H9 (cell line): Measurements from ENCODE around the gene PRKAG3. TPM values are rescaled to one million over a fixed set of nuclear protein-coding genes. Genes with fewer than 3 reads are reported as not detected.

Experiments
- DNase-seq: peaks from one replicate; pipeline ENCODE4 v3.0.0-alpha.2; 2017
- H2AFZ ChIP-seq: one replicate; pipeline ENCODE4 v1.6.1; 2013; ENCODE audit warnings: mild to moderate bottlenecking, low read length, control low read depth, moderate library complexity
- H2AK5ac ChIP-seq: 2 replicates; pipeline ENCODE4 v1.6.1; 2013; ENCODE audit warnings: low read length, control low read depth, mixed read lengths; ENCODE audit not compliant: insufficient read length
- H2BK120ac ChIP-seq: one replicate; pipeline ENCODE4 v1.6.1; 2013; ENCODE audit warnings: low read depth, mild to moderate bottlenecking, low read length, control low read depth, inconsistent platforms; ENCODE audit not compliant: poor library complexity, severe bottlenecking
- H2BK12ac ChIP-seq: 2 replicates; pipeline ENCODE4 v1.6.1; 2013; ENCODE audit warnings: low read length, control low read depth, mixed read lengths, low read depth; ENCODE audit not compliant: insufficient read length
- H2BK15ac ChIP-seq: 2 replicates; pipeline ENCODE4 v1.6.1; 2013; ENCODE audit warnings: low read depth, low read length, control low read depth
- H2BK20ac ChIP-seq: one replicate; pipeline ENCODE4 v1.6.1; 2013; ENCODE audit warnings: low read depth, mild to moderate bottlenecking, low read length, control low read depth, inconsistent platforms; ENCODE audit not compliant: poor library complexity, severe bottlenecking
- H2BK5ac ChIP-seq: 2 replicates; pipeline ENCODE4 v1.6.1; 2013; ENCODE audit warnings: low read length, control low read depth, mixed read lengths; ENCODE audit not compliant: insufficient read length
- H3K14ac ChIP-seq: 2 replicates; pipeline ENCODE4 v1.6.1; 2013; ENCODE audit warnings: low read length, control low read depth; ENCODE audit not compliant: insufficient read depth
- H3K18ac ChIP-seq: 2 replicates; pipeline ENCODE4 v1.6.1; 2013; ENCODE audit warnings: low read depth, mild to moderate bottlenecking, mixed read lengths, low read length, control low read depth; ENCODE audit not compliant: insufficient read length
- H3K23ac ChIP-seq: 2 replicates; pipeline ENCODE4 v1.6.1; 2013; ENCODE audit warnings: low read length, control low read depth, mixed read lengths, low read depth; ENCODE audit not compliant: insufficient read length
- H3K23me2 ChIP-seq: 2 replicates; pipeline ENCODE4 v1.6.1; 2013; ENCODE audit warnings: low read depth, mild to moderate bottlenecking, mixed read lengths, low read length, control low read depth; ENCODE audit not compliant: insufficient read length, poor library complexity, severe bottlenecking
- H3K27ac ChIP-seq: 2 replicates; pipeline ENCODE4 v1.5.1; 2013; ENCODE audit warnings: low read length, control low read depth, mixed read lengths, low read depth; ENCODE audit not compliant: insufficient read length
- H3K27me3 ChIP-seq: 2 replicates; pipeline ENCODE4 v1.6.1; 2013; ENCODE audit warnings: low read length, control low read depth, inconsistent platforms; ENCODE audit not compliant: insufficient read depth
- H3K4ac ChIP-seq: 2 replicates; pipeline ENCODE4 v1.6.1; 2013; ENCODE audit warnings: low read depth, mild to moderate bottlenecking, control low read depth, inconsistent platforms, low read length, moderate library complexity
- H3K4me1 ChIP-seq: 2 replicates; pipeline ENCODE4 v1.6.1; 2013; ENCODE audit warnings: low read length, control low read depth, inconsistent platforms; ENCODE audit not compliant: insufficient read depth
- H3K4me2 ChIP-seq: 2 replicates; pipeline ENCODE4 v1.6.1; 2013; ENCODE audit warnings: low read length, control low read depth, mixed read lengths; ENCODE audit not compliant: insufficient read length, insufficient read depth
- H3K56ac ChIP-seq: 2 replicates; pipeline ENCODE4 v1.6.1; 2013; ENCODE audit warnings: low read depth, mild to moderate bottlenecking, mixed read lengths, low read length, control low read depth; ENCODE audit not compliant: insufficient read length
- H3K79me1 ChIP-seq: 2 replicates; pipeline ENCODE4 v1.6.1; 2013; ENCODE audit warnings: low read depth, mild to moderate bottlenecking, moderate library complexity, low read length, control low read depth, inconsistent platforms; ENCODE audit not compliant: insufficient read depth, poor library complexity, severe bottlenecking
- H3K79me2 ChIP-seq: 2 replicates; pipeline ENCODE4 v1.6.1; 2013; ENCODE audit warnings: low read length, control low read depth, inconsistent platforms; ENCODE audit not compliant: insufficient read depth
- H3K9ac ChIP-seq: 2 replicates; pipeline ENCODE4 v1.6.1; 2013; ENCODE audit warnings: low read length, control low read depth, mixed read lengths; ENCODE audit not compliant: insufficient read length; ENCODE audit errors: extremely low read depth
- H3K9me3 ChIP-seq: one replicate; pipeline ENCODE4 v1.6.1; 2013; ENCODE audit warnings: low read depth, low read length, inconsistent platforms; ENCODE audit not compliant: control insufficient read depth
- H3T11ph ChIP-seq: one replicate; pipeline ENCODE4 v1.6.1; 2013; ENCODE audit warnings: mild to moderate bottlenecking, low read length, control low read depth, inconsistent platforms
- H4K20me1 ChIP-seq: one replicate; pipeline ENCODE4 v1.6.1; 2013; ENCODE audit not compliant: control insufficient read depth, insufficient read length, insufficient read depth
- H4K5ac ChIP-seq: 2 replicates; pipeline ENCODE4 v1.6.1; 2013; ENCODE audit warnings: low read depth, mild to moderate bottlenecking, mixed read lengths, low read length, control low read depth; ENCODE audit not compliant: insufficient read length
- H4K8ac ChIP-seq: replicated peaks from 2 replicates; pipeline ENCODE4 v1.6.1; 2013; ENCODE audit warnings: low read length, control low read depth, mixed read lengths, low read depth; ENCODE audit not compliant: insufficient read length
- H4K91ac ChIP-seq: 2 replicates; pipeline ENCODE4 v1.6.1; 2013; ENCODE audit warnings: low read depth, mild to moderate bottlenecking, moderate library complexity, mixed read lengths, low read length, control low read depth; ENCODE audit not compliant: insufficient read length
- H3K27ac Mint-ChIP-seq, 3 experiments: 2 replicates in 2 of 3; 3 replicates in 1 of 3; pipeline ENCODE4 v1.8.0; 2020 to 2021; ENCODE audit warnings: mixed read lengths in 3 of 3, mild to moderate bottlenecking in 1 of 3, moderate library complexity in 1 of 3
- H3K27me3 Mint-ChIP-seq: 2 replicates; pipeline ENCODE4 v1.8.0; 2021; ENCODE audit warnings: low read depth, mild to moderate bottlenecking, moderate library complexity, mixed read lengths
- H3K36me3 Mint-ChIP-seq, 3 experiments: 2 replicates in 2 of 3; 3 replicates in 1 of 3; pipeline ENCODE4 v1.8.0; 2020 to 2021; ENCODE audit warnings: low read depth in 3 of 3, mixed read lengths in 3 of 3; ENCODE audit not compliant: insufficient read depth in 1 of 3
- H3K4me1 Mint-ChIP-seq, 2 experiments: 2 replicates each; pipeline ENCODE4 v1.8.0; 2020; ENCODE audit warnings: mixed read lengths in 2 of 2
- H3K4me3 Mint-ChIP-seq, 2 experiments: 2 replicates in 1 of 2; 3 replicates in 1 of 2; pipeline ENCODE4 v1.8.0; 2020 to 2021; ENCODE audit warnings: mild to moderate bottlenecking in 2 of 2, mixed read lengths in 2 of 2, moderate library complexity in 1 of 2
- H3K9me3 Mint-ChIP-seq, 2 experiments: 2 replicates in 1 of 2; 3 replicates in 1 of 2; pipeline ENCODE4 v1.8.0; 2020; ENCODE audit warnings: mild to moderate bottlenecking in 2 of 2, mixed read lengths in 2 of 2, moderate library complexity in 1 of 2
- WGBS: extraction: QIAGEN DNeasy Blood & Tissue Kit; methylation state at CpG from one replicate; pipeline ENCODE4 v1.1.7; 2013; ENCODE audit warnings: missing lambda C conversion rate, low lambda C conversion rate, mixed read lengths; ENCODE audit not compliant: insufficient read length; ENCODE audit errors: extremely low coverage; 5-methylcytosine and 5-hydroxymethylcytosine counted together
- total RNA-seq: library from RNA; stranded (reverse); gene quantifications from 2 replicates; pipeline ENCODE4 v1.2.1, GENCODE V29; 2021
- TF ChIP-seq, protein P1 (sequence below): fragments of 200-600 bp; sonication (generic); conservative IDR thresholded peaks from 3 replicates; pipeline ENCODE4 v1.8.0; 2021; ENCODE audit warnings: antibody characterized with exemption, mild to moderate bottlenecking

The PRKAG3 gene
- total RNA-seq, 1 experiment from 2014 or later, result not detected

GRCh38 chr2:218815649-218816048, 16.0 kb downstream of the PRKAG3 start:
- no CpG with 5 or more reads among the region's 4 CpGs for WGBS
- Histone ChIP-seq H4K5ac (no peak overlapping the region), H3K14ac (no peak overlapping the region), H3K27ac (no peak overlapping the region), H2BK120ac (no peak overlapping the region), H3K23me2 (no peaks in the 10 kb centered on the region), H2AK5ac (no peak overlapping the region), H3K27me3 (no peaks in the 10 kb centered on the region), H3T11ph (no peak overlapping the region), H3K56ac (no peak overlapping the region), H3K18ac (no peak overlapping the region), H2BK15ac (no peak overlapping the region), H4K20me1 (no peaks in the 10 kb centered on the region), H3K4me2 (no peak overlapping the region), H2AFZ (no peak overlapping the region), H2BK5ac (no peak overlapping the region), H3K23ac (no peak overlapping the region), H4K8ac (no peak overlapping the region), H3K9me3 (no peaks in the 10 kb centered on the region), H3K79me2 (no peaks in the 10 kb centered on the region), H3K4ac (no peak overlapping the region), H2BK20ac (no peak overlapping the region), H3K79me1 (no peaks in the 10 kb centered on the region), H3K9ac (no peak overlapping the region), H3K4me1 (no peaks in the 10 kb centered on the region), H4K91ac (no peak overlapping the region), H2BK12ac (no peak overlapping the region)
- no peaks in the 10 kb centered on the region for H3K4me1 Mint-ChIP-seq
- no peak for DNase-seq
- no peak overlapping the region for H3K27ac Mint-ChIP-seq
- TF ChIP-seq, protein P1, sequence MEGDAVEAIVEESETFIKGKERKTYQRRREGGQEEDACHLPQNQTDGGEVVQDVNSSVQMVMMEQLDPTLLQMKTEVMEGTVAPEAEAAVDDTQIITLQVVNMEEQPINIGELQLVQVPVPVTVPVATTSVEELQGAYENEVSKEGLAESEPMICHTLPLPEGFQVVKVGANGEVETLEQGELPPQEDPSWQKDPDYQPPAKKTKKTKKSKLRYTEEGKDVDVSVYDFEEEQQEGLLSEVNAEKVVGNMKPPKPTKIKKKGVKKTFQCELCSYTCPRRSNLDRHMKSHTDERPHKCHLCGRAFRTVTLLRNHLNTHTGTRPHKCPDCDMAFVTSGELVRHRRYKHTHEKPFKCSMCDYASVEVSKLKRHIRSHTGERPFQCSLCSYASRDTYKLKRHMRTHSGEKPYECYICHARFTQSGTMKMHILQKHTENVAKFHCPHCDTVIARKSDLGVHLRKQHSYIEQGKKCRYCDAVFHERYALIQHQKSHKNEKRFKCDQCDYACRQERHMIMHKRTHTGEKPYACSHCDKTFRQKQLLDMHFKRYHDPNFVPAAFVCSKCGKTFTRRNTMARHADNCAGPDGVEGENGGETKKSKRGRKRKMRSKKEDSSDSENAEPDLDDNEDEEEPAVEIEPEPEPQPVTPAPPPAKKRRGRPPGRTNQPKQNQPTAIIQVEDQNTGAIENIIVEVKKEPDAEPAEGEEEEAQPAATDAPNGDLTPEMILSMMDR, result no peak
- H3K4me3 Mint-ChIP-seq, result no peak overlapping the region
- H3K36me3 Mint-ChIP-seq, result no peaks in the 10 kb centered on the region; a peak in 1 of 7 replicates
- no peaks in the 10 kb centered on the region for H3K27me3 Mint-ChIP-seq
- H3K9me3 Mint-ChIP-seq, result no peaks in the 10 kb centered on the region
